G401.6 (cell line): ENCODE measurements around the gene CCDC51.

Experiments
- FAIRE-seq: peaks from 2 replicates; lab custom pipeline; 2012; peaks lifted over from hg19 to GRCh38; lab: Jason Lieb, UNC

Gene CCDC51

DNA sequence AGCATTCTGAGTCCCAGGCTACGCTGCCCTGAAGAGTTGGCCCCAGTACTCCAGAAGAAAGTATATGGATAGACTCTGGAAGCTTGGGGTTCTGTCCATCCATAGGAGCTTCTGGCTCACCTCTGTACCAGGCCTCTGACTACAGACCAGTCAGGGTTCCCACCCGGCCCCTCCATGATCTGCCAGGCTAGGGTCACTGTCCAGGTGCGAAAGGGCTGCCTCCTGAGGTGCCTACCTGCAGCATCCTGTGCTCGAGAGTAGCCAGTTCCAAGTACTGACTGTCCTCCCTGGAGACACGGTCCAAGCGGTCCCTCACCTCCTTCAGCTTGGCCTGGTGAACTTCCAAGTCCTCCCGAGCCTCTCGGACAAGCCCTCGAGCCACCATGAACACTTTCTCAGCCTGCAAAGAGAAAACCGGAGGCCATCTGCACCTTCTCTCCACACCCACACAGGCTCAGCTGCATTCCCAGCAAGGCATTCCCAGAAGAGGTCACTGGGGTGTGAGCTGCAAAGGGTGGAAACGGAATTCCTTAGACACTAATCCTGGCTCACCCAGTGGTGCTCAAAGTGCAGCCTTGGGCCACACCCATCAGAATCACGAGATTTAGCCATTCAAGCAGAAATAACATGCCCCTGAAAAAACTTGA, 6.3 kb downstream of the CCDC51 start:
- FAIRE-seq = no peak

DNA sequence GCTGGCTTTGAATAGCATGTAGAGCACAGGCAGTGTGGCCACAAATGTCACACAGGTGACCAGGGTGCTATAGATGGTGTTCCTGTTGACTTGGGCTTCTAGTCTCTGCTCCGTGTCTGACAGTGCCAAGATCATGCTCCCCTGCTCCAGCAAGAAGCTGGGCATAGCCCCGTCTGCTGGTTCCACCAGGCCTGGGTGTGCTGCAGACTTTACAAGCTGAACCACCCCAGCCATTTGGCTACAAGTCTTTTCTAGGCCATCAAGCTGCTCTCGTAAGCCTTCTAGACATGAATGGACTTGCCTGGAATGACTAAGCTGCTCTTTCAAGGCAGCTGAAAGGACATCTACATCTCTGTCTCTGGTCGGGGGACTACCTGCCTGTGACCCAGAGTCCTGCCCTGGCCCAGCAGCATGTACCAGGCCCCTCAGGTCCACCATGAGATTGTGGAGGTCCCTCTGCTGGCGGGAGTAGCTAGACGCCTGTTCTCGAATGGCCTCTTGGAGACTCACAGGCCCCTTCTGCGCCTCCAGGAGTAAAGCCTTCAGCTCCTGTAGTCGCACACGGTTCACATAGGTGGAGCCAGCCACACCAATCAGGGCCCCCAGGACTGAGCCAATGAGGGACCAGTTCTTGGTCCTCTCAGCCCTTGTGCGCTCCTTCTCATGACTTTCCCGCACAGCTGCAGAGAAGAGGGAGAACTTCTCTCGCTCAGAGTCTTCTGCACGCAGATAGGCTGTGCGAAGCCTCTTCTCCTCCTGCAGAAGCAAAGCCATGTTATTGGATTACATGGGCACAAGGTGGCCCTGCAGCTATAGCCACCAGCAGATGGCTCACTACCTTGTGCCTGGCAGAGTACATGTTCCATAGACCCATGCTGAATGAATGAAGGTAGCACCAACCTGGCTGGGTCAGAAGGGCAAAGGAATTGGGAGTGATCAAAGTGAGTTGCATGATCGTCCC, 7.2 kb downstream of the CCDC51 start:
- peak; percentile 76 for FAIRE-seq

DNA sequence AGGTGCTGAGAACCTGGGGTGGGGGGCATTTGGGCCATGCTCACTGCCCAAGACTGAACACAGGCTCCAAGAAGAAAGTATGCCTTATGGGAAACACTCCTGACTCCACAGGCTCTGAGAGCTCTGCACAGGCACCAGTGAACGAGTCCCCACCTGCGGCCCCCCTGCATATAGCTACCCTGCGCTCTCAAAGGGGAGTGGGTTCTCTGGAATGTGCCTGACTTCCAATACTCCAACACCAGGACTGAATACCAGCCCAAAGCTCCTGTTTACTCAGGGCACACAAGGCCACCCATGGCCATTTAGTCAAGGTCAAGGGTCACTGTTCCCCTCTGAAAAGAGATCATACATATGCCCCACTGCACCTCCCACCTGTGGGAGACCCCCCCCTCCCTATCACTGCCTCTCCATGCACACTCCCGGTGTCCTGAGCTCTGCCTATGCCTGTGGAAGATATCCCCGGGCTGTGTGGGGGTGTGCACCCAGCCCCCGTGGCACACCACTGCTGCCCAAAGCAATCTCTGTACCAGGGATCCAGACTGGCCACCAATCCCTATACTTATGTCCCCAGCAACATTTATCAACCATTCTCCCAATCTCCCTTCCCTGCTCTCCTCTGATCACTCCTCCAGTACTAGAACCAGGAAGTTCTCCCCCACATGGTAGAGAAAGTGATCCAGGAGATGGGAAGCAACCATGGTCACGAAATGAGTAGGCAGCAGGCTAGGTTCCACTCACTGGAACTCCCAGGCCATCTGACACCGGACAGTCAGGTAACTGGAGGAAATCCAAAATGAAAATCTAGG, 8.5 kb downstream of the CCDC51 start:
- FAIRE-seq = no peak

DNA sequence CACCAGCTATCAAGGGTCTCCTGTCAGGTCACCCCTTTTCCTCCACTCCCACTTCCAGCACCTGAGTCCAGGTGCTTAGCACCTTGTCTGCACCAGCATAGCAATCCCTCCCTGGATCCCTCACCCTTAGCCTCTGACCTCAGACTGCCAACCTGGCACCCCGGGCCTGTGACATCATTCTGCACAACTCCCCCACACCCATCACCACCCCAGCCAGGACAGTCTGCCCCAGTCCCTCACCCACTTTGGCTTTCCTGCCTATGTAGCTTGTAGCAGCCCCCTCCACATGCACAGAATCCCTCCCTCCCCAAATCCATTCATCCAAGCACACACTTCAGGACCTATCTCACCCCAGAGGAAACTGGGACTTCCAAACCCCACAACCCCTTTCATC, 9.2 kb downstream of the CCDC51 start:
- FAIRE-seq = no peak

DNA sequence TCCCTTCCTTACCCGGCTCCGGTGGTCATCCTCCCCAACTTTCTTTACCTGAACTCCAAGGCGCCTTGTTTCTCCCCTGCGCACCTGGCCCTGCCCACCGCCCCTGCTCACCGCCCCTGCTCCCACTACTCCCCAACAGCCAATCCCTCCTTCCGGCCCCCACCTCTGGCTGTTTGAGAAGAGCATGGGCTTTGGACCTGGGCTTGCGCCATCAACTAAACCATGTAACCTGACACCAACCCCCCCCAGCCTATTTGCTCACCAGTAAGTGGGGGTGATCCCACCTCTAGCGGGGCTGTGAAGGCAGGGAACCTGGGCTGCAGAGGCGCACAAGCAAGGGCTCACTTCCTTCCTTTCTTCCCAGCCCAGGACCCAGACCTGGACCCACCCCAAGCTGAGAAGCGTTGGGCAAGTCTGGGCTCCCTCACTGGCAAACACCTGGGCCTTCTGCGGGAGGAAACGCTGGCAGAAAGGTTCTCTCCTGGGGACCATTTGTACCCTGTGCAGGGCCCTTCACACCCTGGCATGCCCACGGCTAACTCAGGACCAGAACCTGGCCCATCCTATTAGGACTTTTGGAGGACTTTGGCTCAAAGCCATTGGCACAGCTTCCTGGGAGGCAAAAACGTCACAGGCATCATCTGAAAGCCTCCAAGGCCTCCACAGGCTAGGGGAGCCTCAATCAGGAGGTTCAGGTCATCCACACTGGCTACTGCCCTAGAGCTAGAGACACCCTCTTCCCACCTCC, 9.8 kb downstream of the CCDC51 start, which contains the start of gene PLXNB1:
Gene PLXNB1, minus strand, starts transcription at position 127 of the 748 bp plus-strand sequence. CDS start 5,475 bp downstream, outside the sequence.
- no peak for FAIRE-seq

DNA sequence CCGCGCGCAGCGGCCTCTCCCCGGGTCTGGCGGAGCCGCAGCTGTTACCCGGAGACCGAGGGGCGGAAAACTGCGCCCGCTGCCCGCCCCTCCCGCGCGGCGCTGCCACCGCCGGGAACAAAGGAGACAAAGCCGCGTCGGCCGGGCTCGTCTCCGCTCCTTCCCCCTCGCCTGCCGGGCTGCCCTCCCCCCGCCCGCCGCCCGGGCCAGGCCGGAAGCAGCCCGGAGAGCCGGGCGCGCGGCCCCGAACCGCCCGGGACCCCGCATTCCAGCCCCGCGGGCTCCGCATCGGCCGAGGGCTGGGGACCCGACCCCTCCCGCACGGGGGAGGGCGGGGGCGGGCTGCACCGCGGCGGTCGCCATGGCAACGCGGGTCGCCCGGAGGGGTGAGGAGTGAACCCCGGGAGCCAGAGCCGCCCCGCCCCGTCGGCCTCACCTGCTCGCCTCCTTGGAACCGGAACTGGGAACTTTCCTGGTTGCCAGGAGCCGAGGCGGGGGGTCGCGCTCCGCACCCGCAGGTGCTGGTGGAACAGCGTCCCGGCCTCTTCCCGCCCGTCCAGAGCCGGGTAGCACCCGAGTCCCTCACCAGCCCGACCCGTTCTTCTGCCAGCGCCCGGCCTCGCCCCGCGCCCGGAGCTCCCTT, 10.5 kb downstream of the CCDC51 start:
- no peak for FAIRE-seq

DNA sequence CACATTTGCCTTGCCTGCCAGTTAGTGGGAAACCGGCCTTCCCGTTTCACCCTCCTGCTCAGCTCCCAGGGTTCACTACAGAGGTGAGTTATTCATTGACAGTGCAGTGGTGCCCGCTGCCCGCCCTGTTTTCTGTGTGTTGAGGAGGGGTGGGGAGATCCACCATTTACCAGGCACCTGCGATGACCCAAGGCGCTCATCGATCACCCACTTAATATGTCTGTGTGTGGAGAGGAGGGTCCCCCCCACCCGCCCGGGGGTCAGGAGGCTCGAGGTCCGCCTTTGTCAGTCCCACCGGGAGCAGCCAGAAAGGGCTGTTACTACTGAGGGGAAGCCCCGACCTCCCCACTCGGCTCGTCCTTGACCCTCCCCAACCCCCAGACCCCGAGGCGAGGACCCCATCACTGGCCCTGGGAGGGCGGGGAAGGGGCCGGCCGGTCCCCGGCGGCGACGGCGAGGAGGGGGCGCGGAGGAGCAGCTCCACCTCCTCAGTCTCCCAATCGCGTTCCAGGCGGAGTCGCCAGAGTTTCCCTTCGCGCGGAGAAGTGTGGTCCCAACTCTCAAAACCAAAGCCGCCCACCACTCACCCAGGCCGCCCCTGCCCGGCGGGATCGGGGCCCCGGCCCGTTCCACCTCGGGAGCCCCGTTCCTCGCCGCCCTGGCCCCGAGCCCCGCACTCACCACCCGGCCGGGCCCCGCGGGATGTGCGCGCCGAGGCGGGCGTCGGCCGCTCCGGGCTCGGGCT, 11.2 kb downstream of the CCDC51 start:
- FAIRE-seq = no peak

DNA sequence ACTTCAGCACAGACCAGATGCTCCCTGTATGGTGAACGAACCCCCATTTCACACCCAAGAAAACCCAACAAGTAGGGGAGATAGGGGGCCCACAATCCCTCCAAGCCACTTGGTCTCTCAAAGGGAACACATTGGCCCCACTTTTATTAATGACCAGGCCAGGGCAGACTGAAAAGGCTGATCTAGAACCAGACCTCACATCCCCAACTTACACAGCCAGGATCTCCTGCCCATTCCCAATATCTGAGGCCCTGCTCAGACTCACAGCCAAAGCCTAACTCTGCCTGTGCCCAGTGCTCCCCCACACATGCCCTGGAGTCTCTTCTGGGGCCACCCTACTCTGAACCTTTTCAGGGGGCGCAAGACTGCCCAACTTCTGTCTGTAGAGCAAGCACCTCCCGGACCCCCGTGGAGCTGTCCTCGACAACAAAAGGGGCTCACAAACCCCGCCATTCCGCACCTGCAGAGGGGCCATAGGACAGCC, 11.8 kb downstream of the CCDC51 start:
- no peak for FAIRE-seq

DNA sequence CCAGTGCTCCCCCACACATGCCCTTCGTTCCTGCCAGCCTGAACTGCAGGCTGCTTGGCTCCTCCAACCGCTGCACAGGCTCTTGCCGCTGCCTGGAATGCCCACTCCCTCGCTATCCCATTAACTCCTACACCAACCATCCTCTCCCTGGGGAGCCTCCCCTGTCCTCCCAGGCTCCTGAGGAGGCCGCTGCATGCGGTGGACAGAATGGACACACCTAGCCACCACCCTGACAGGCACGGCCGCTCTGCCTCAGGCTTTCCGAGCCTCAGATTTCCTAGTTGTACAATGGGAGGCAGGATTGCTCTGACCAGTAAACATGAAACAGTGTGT, 12.3 kb downstream of the CCDC51 start:
- no peak for FAIRE-seq

DNA sequence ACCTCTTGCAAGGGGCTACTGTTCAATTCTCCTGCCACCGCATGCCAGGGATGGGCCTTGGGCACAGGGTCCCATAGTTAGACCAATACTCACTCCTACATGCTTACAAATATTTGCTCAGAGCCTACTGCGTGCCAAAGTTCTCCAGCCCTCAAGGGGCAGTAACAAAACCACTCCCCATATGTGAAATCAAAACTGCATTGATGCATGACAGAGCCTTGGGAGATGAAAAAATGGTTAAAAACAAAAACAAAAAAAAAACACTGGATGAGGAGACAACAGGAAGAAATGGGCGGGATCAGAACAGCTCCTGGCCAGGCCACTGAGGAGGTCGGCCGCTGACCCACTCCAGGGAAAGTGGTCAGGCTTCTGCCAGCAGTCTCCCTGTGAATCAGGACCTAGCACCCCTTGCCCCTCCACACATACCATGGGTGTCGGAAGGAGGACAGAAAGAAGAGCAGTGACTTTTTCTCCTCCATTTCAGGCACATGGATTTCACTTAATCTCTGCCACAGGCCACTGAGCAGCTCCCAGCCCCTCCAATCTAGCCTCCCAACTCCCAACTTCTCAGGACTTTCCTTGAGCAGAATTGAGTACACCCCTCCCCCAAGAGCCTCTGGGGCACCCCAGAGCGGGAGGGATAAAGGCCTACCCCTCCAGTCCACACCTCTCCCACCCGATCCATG, 12.8 kb downstream of the CCDC51 start:
- FAIRE-seq = no peak

DNA sequence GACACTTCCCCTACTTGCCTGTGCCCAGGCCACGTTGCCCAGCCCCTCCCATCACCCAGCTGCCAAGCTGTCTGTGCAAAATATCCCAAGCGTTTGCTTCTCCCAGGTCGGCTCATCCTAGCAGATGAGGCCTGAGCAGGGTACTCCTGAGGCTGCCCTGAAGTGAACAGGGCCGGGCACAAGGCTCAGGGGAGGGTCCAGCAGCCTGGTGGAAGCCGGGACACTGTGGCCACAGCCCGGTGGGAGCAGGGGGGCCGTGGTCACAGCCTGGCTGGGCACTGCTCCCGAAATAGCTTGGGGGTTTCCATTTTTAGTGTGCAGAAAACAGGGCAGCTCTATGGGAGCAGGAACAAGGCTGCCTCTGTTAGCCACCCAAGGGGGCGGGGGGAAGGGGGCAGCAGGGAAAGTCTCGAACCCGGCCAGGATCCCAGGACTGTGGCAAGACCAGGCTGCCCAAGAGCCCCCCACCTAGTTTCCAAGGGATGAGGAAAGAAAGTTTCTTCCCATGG, 13.5 kb downstream of the CCDC51 start:
- no peak for FAIRE-seq

DNA sequence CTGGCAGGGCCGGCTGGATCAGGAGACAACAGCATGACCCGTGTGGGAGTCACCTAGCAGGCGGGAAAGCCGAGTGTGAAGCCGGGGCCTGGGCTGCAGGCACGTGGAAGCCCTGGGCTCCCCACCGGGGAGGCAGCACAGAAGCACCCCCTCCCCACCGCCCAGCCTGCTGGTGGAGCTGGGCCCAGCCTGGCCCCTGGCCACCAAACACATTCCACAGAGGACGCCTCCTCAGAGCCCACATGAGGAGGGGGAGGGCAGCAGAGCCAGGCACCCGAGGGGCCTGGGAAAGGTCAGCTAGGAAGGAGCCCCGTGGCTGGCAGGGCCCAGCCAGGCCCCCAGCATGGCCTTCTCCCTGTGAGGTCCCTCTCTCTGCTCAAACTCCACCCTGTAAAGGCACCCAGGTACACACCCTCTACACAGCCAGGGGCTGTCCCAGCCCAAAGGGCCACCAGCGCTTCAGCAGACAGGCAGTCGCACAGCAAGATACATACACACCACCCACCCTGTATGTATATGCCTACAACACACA, 14.6 kb downstream of the CCDC51 start:
- FAIRE-seq = no peak

DNA sequence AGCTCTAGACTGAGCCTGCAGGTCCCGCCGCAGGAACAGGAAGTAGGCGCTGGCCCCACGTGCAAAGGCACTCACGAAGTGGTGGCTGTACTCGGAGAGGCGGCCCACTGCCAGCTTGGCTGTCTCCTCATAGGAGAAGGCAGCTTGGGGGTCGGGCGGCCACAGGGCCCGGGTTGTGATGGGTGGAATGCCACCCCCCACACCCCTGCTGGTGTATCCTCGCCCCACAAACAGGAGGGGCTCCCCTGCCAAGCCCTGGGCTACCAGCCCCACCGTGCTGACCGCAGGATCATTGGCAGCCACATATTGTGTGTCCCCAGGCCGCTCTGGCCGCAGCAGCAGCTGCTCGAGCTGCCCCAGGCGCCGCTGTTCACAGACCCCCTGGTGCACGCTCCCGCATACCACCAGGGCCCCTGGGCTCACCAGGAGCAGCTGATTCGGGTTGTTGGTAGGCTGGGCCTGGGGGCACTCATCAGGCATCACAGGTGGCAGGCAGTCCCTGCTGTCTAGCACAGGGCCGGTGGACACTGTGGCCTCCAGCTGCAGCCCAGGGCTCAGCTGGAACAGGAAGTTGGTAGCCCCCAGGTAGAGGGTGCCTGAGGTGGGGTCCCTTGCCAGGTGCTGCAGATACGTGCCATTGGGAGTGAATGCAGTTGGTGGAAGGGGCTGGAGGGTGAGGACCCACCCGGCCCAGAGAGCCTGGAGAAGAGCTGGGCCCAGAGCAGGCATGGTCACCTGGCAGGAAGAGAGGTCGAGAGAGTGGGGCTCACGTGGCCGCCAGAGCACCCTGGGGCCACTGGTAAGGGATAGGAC, 15.8 kb downstream of the CCDC51 start:
- FAIRE-seq = no peak

DNA sequence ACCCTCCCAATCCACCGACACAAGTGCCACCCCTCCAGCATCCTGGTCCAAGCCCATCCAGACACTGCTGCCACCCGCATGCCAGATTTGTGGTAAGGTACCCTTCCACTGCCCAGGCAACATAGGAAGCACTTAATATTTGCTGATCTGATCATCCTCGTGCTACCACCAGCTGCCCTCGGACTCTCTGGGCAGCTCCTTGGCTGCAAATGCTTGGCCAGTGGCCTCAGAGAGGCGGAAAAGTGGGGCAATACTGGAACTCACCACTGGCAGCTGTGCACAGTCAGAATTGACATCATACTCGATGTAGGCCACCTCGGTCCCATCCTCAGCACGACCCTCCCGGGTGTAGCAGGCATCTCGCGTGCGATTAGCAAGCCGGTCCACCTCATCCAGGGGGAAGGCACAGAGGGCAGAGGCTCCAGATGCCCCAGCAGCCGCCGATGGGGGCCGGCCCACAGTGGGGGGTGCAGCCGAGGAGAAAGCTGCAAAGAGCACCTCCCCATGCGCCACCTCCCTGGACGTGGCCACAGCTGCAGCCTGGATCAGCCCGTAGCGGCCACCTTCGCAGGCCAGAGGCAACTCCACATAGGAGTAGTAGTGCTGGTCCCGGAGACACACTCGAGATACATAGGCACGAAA, 16.6 kb downstream of the CCDC51 start:
- FAIRE-seq = no peak

DNA sequence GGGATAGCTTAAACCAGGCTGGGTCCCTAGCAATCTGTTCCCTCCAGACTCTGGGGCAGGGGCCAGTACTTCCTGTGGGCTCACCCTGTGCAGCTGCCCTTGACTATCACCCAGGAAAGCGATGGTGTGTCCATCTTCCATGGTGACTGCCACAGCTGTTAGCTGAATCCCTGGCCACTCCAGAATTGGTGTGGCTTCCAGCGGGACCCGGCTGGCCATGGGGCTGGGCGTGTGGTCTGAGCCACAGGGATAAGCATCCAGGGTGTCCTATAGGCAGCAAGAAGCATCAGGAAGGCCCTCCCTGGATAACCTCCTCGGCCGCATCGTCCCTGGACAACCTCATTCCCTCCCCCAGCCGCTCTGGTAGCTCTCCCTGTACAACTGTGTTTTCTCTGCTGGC, 17.2 kb downstream of the CCDC51 start:
- FAIRE-seq = no peak

DNA sequence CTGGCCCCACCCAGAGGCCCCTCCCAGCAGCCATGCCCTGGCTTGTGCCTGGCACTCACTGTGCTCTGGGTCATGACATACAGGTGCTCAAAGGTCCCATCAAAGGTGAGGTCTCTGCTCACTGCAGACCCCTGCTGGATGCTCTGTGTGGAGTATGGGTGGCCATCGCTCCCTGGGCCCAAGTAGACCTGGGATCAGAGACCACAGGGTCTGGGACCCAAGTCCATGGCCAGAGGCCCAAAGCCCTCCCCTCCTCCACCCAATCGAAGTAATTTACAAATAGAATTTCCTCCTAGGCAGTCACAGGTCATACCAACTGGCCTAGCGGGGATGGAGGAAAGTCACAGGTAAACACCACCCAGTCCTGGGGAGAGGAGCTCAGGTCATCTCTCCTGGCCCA, 17.6 kb downstream of the CCDC51 start:
- FAIRE-seq = no peak

DNA sequence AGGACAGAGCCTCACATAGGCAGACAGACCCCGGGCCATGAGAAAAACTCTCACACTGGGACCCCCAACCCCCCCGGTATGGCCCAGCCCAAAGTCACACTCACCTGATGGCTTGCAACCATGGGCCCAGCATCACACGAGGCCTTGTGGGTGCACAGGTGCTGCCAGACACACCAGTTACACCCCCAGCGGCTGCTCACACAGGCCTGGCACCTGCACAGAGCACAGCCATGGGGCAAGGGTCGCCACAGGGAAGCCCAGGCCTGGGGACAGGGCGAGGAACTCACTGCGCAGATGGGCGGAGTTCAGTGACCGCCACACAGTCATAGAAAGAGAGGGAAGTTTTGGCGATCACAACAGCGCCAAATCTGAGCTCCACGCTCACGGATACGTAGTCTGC, 19.4 kb downstream of the CCDC51 start:
- no peak for FAIRE-seq

DNA sequence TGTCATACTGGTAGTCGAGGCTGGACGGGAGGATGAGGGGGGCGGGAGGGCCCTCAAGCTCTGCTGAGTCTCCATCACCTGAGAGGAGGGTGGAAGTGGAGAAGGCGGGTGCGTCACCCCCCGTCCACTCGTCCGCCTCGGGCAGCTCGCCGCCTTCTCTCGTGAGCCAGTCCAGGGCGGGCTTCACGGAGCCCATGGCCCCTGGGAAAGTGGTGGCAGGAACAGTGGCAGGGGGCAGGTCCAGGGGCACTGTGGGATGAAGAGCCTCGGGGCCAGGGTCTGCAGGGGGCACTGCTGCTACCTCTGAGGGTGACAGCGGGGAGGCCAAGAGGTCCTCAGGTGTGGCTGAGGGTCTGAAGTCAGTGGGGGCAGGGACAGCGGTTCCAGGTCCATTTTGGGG, 20.3 kb downstream of the CCDC51 start:
- no peak for FAIRE-seq
